ENCODE data around the gene ASAP2. TPM values are rescaled to one million over a fixed set of nuclear protein-coding genes. Genes with fewer than 3 reads are reported as not detected.

ASAP2 gene
- total RNA-seq, 4 donors from 2014 or later = 28.2 to 38.0 (median 31.7) TPM

DNA sequence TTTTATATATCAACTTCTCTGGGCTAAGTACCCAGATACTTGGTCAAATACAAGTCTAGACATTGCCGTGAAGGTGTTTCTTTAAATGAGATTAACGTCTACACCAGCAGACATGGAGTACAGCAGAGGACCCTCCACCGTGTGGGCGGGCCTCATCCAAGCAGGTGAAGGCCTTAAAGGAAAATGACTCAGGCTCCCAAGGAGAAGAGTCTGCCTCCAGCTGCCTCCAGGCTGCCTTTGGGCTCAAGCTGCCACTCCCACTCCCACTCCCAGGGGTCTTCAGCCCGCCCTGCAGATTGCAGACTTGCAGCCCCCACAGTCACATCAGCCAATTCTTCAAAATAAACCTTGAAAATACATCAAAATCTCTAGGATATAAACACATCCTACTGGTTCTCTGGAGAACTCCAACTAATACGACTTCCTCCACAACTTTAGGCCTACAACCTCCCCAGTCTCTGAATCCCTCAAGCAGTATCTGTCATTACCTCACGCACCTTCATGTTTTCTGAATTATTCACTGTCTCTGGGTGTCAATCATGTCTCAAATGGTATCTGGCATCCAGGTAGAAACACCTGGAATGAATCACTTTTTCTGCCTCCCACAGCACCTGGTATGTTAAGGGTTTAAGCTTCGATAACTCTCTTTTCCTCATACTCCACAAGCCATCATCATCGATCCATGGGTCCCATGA lies 209.8 kb downstream of the ASAP2 start:
- DNase-seq (ENCODE audit: low spot score in 2 of 2) = no peak
- Histone ChIP-seq H3K27me3 (no peaks in the 10 kb centered on the region), H3K27ac (peak overlapping the region in 2 of 4 donors; percentile 65 to 66), H3K9me3 (no peaks in the 10 kb centered on the region), H3K4me3 (no peak overlapping the region), H3K36me3 (peaks cover 0 to 61% (median 3%) of the 10 kb centered on the region in 3 donors), H3K4me1 (peaks cover 0 to 54% (median 11%) of the 10 kb centered on the region in 4 donors)
- 81 to 86% methylated on average over 9 of the region's 9 CpGs for WGBS, 2 donors
- TF ChIP-seq, protein P1, sequence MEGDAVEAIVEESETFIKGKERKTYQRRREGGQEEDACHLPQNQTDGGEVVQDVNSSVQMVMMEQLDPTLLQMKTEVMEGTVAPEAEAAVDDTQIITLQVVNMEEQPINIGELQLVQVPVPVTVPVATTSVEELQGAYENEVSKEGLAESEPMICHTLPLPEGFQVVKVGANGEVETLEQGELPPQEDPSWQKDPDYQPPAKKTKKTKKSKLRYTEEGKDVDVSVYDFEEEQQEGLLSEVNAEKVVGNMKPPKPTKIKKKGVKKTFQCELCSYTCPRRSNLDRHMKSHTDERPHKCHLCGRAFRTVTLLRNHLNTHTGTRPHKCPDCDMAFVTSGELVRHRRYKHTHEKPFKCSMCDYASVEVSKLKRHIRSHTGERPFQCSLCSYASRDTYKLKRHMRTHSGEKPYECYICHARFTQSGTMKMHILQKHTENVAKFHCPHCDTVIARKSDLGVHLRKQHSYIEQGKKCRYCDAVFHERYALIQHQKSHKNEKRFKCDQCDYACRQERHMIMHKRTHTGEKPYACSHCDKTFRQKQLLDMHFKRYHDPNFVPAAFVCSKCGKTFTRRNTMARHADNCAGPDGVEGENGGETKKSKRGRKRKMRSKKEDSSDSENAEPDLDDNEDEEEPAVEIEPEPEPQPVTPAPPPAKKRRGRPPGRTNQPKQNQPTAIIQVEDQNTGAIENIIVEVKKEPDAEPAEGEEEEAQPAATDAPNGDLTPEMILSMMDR (IDR thresholded peaks at IDR 0.05) = no peak
- TF ChIP-seq EP300 (IDR thresholded peaks at IDR 0.05) = no peak
- TF ChIP-seq POLR2A (IDR thresholded peaks at IDR 0.05) = no peak

GRCh38 chr2:9416962-9417316 lies 210.3 kb downstream of the ASAP2 start:
- Histone ChIP-seq H3K36me3 (peaks cover 0 to 56% (median 3%) of the 10 kb centered on the region in 3 donors), H3K27me3 (no peaks in the 10 kb centered on the region), H3K4me3 (no peak overlapping the region), H3K27ac (peak overlapping the region in 1 of 4 donors; percentile 66), H3K4me1 (peaks cover 0 to 60% (median 15%) of the 10 kb centered on the region in 4 donors), H3K9me3 (no peaks in the 10 kb centered on the region)
- 95% methylated on average over 7 of the region's 7 CpGs for WGBS, 2 donors
- TF ChIP-seq POLR2A (IDR thresholded peaks at IDR 0.05) (no peak), EP300 (IDR thresholded peaks at IDR 0.05) (no peak)
- TF ChIP-seq, protein P1 (IDR thresholded peaks at IDR 0.05) = no peak
- DNase-seq (ENCODE audit: low spot score in 2 of 2) = no peak

- Histone ChIP-seq H3K27ac (no peak overlapping the region), H3K4me3 (no peak overlapping the region), H3K36me3 (peaks cover 0 to 49% (median 3%) of the 10 kb centered on the region in 3 donors), H3K9me3 (no peaks in the 10 kb centered on the region), H3K27me3 (no peaks in the 10 kb centered on the region), H3K4me1 (peaks cover 0 to 66% (median 16%) of the 10 kb centered on the region in 4 donors)
- TF ChIP-seq POLR2A (IDR thresholded peaks at IDR 0.05) = no peak
- TF ChIP-seq, protein P1 (IDR thresholded peaks at IDR 0.05) = no peak
- TF ChIP-seq EP300 (IDR thresholded peaks at IDR 0.05) = no peak
- no peak for DNase-seq (ENCODE audit: low spot score in 2 of 2)
- 33 to 40% methylated on average over 3 of the region's 3 CpGs for WGBS, 2 donors
Observed at GRCh38 chr2:9417725-9418124, 211.1 kb downstream of the ASAP2 start.

DNA sequence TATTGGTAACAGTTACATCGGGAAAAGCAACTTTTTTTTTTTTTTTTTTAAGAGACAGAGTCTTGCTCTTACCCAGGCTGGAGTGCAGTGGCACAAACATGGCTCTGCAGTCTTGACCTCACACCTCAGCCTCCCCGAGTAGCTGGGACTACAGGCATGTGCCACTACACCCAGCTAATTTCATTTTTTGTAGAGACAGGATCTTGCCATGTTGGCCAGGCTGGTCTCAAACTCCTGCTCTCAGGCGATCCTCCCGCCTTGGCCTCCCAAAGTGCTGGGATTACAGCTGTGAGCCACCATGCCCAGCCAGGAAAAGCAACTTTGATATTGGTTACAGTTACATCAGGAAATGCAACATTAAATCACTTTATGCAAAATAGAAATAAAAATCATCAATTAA lies 212.1 kb downstream of the ASAP2 start:
- no peak overlapping the region for H3K27ac ChIP-seq
- peaks cover 0 to 39% (median 3%) of the 10 kb centered on the region in 3 donors for H3K36me3 ChIP-seq
- H3K4me3 ChIP-seq = no peak overlapping the region
- WGBS, 2 donors = 87 to 88% methylated on average over 4 of the region's 4 CpGs
- DNase-seq (ENCODE audit: low spot score in 2 of 2) = no peak
- no peaks in the 10 kb centered on the region for H3K9me3 ChIP-seq
- H3K4me1 ChIP-seq = peaks cover 0 to 66% (median 16%) of the 10 kb centered on the region in 4 donors
- no peaks in the 10 kb centered on the region for H3K27me3 ChIP-seq
- TF ChIP-seq, protein P1 (IDR thresholded peaks at IDR 0.05) = no peak
- no peak for TF ChIP-seq POLR2A (IDR thresholded peaks at IDR 0.05)
- TF ChIP-seq EP300 (IDR thresholded peaks at IDR 0.05) = no peak

DNA sequence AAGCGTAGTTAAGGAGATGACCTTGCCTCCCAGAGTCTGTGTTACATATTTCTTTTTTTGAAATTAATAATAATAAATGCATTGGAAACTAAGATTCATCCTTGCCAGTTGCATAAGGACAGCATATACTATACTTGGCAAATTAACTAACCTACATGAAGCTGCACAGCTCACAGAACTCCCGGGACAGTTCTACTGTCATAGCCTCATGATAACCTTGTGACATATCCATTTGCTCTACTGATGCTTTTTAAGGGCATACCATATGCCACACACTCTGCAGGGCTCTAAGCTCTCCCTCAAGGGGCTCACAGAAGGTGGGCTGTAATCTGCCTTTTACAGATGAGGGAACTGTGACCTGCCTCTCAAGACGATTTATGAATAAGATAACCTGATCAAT lies 212.9 kb downstream of the ASAP2 start:
- Histone ChIP-seq H3K27ac (no peak overlapping the region), H3K4me1 (peaks cover 0 to 73% (median 22%) of the 10 kb centered on the region in 4 donors)
- WGBS, 2 donors = 82% methylated on average over 3 of the region's 3 CpGs

More for the DNA sequence above, 212.9 kb downstream of the ASAP2 start:
- no peak for TF ChIP-seq POLR2A (IDR thresholded peaks at IDR 0.05)
- TF ChIP-seq, protein P1 (IDR thresholded peaks at IDR 0.05) = no peak
- DNase-seq (ENCODE audit: low spot score in 2 of 2) = no peak
- no peak overlapping the region for H3K4me3 ChIP-seq
- H3K27me3 ChIP-seq = no peaks in the 10 kb centered on the region
- peaks cover 0 to 31% (median 3%) of the 10 kb centered on the region in 3 donors for H3K36me3 ChIP-seq
- no peaks in the 10 kb centered on the region for H3K9me3 ChIP-seq

All from tibial nerve (tissue), 4 donors.